IMR-90 (cell line): ENCODE results near the gene CDH12. TPM values are rescaled to one million over a fixed set of nuclear protein-coding genes. Genes with fewer than 3 reads are reported as not detected.

Experiments used
- ATAC-seq: fragments of 200-7000 bp; cut with Tn5 transposase; 2 replicates; pipeline ENCODE4 v1.9.1; 2020; ENCODE audit warnings: low read depth, mild to moderate bottlenecking, moderate library complexity
- BruUV-seq: library from RNA; stranded (reverse); fragments of 400-500 nt; replicated peaks from 2 replicates; lab custom pipeline; 2021; lab: Mats Ljungman, UMichigan
- CTCF ChIA-PET: fragments of 300-600 bp; formaldehyde crosslinking; extraction: SDS; loops from one replicate; lab custom pipeline; 2021; ENCODE audit warnings: antibody characterized with exemption; lab: Yijun Ruan, JAX
- POLR2A ChIA-PET: fragments of 300-600 bp; sonication (Branson Sonifier 250); formaldehyde crosslinking; loops from one replicate; lab custom pipeline; 2022; ENCODE audit warnings: antibody characterized with exemption; ENCODE audit not compliant: unreplicated experiment; lab: Charles Lee
- DNase-seq: peaks from one replicate; pipeline ENCODE4 v3.0.0; 2013
- H2AFZ ChIP-seq: replicated peaks from 2 replicates; pipeline ENCODE3; 2013; ENCODE audit warnings: low read length, mild to moderate bottlenecking; ENCODE audit not compliant: poor library complexity
- H2AK5ac ChIP-seq: 2 replicates; pipeline ENCODE4 v1.6.1; 2013; ENCODE audit warnings: low read depth, low read length, inconsistent platforms
- H2AK9ac ChIP-seq: replicated peaks from 2 replicates; pipeline ENCODE3; 2013; ENCODE audit warnings: mild to moderate bottlenecking, low read depth, low read length, moderate library complexity; ENCODE audit not compliant: poor library complexity
- H2BK120ac ChIP-seq: 2 replicates; pipeline ENCODE4 v1.6.1; 2013; ENCODE audit warnings: low read depth, low read length, inconsistent platforms
- H2BK15ac ChIP-seq: 3 replicates; pipeline ENCODE4 v1.6.1; 2013; ENCODE audit warnings: low read depth, low read length, inconsistent platforms
- H2BK20ac ChIP-seq: 2 replicates; pipeline ENCODE4 v1.6.1; 2013; ENCODE audit warnings: low read depth, mild to moderate bottlenecking, inconsistent platforms, low read length, moderate library complexity
- H2BK5ac ChIP-seq: 2 replicates; pipeline ENCODE4 v1.6.1; 2013; ENCODE audit warnings: mild to moderate bottlenecking, low read depth, low read length, inconsistent platforms; ENCODE audit not compliant: poor library complexity, severe bottlenecking
- H3K14ac ChIP-seq: replicated peaks from 2 replicates; pipeline ENCODE4 v1.6.1; 2013; ENCODE audit warnings: low read depth, low read length, inconsistent platforms
- H3K18ac ChIP-seq: 2 replicates; pipeline ENCODE4 v1.6.1; 2013; ENCODE audit warnings: low read depth, low read length, control low read depth
- H3K23ac ChIP-seq: 2 replicates; pipeline ENCODE4 v1.6.1; 2013; ENCODE audit warnings: low read depth, low read length, inconsistent platforms
- H3K27ac ChIP-seq: 2 replicates; pipeline ENCODE4 v1.5.1; 2013; ENCODE audit warnings: mild to moderate bottlenecking, control low read depth, low read length; ENCODE audit not compliant: insufficient read depth
- H3K27me3 ChIP-seq: 2 replicates; pipeline ENCODE4 v1.6.1; 2013; ENCODE audit warnings: low read length; ENCODE audit not compliant: control insufficient read depth, insufficient read depth
- H3K36me3 ChIP-seq: 2 replicates; pipeline ENCODE4 v1.6.1; 2013; ENCODE audit warnings: low read length, mixed read lengths; ENCODE audit not compliant: control insufficient read depth, insufficient read depth
- H3K4ac ChIP-seq: 2 replicates; pipeline ENCODE4 v1.6.1; 2013; ENCODE audit warnings: low read depth, low read length, inconsistent platforms
- H3K4me1 ChIP-seq: 2 replicates; pipeline ENCODE4 v1.6.1; 2013; ENCODE audit warnings: low read length, mixed read lengths; ENCODE audit not compliant: control insufficient read depth, insufficient read depth
- H3K4me2 ChIP-seq: 2 replicates; pipeline ENCODE4 v1.6.1; 2013; ENCODE audit warnings: low read depth, mild to moderate bottlenecking, control low read depth, low read length, moderate library complexity
- H3K4me3 ChIP-seq: 2 replicates; pipeline ENCODE4 v1.5.1; 2013; ENCODE audit warnings: low read depth, mild to moderate bottlenecking, control low read depth, low read length, moderate library complexity; ENCODE audit not compliant: insufficient read depth
- H3K56ac ChIP-seq: 2 replicates; pipeline ENCODE4 v1.6.1; 2013; ENCODE audit warnings: low read length, inconsistent platforms; ENCODE audit not compliant: insufficient read depth; ENCODE audit errors: extremely low read depth
- H3K79me1 ChIP-seq, 2 experiments: 2 replicates each; pipeline ENCODE4 v1.6.1; 2013; ENCODE audit warnings: low read length in 2 of 2, inconsistent platforms in 1 of 2, low read depth in 1 of 2
- H3K9ac ChIP-seq: 2 replicates; pipeline ENCODE4 v1.6.1; 2013; ENCODE audit warnings: low read depth, low read length, control low read depth
- H3K9me1 ChIP-seq: 2 replicates; pipeline ENCODE4 v1.6.1; 2013; ENCODE audit warnings: low read length, inconsistent platforms; ENCODE audit not compliant: insufficient read depth
- H3K9me3 ChIP-seq: 2 replicates; pipeline ENCODE4 v1.6.1; 2013; ENCODE audit warnings: low read length; ENCODE audit not compliant: control insufficient read depth, insufficient read depth
- H4K20me1 ChIP-seq: 2 replicates; pipeline ENCODE4 v1.6.1; 2013; ENCODE audit warnings: low read length, inconsistent platforms; ENCODE audit not compliant: insufficient read depth
- H4K5ac ChIP-seq: 2 replicates; pipeline ENCODE4 v1.6.1; 2013; ENCODE audit warnings: mild to moderate bottlenecking, low read depth, low read length, control low read depth
- H4K8ac ChIP-seq, 2 experiments: 2 replicates each; pipeline ENCODE4 v1.6.1; 2013; ENCODE audit warnings: low read depth in 2 of 2, low read length in 2 of 2, control low read depth in 1 of 2, inconsistent platforms in 1 of 2
- H4K91ac ChIP-seq: 2 replicates; pipeline ENCODE4 v1.6.1; 2013; ENCODE audit warnings: low read depth, low read length, inconsistent platforms; ENCODE audit not compliant: insufficient read depth
- BHLHE40 ChIP-seq: fragments of 150-350 bp; IDR thresholded peaks from 2 replicates; pipeline ENCODE4 v1.6.1; 2016; ENCODE audit warnings: mild to moderate bottlenecking, low read depth, low read length
- CEBPB ChIP-seq: IDR thresholded peaks from 2 replicates; pipeline ENCODE4 v1.6.1; 2012; ENCODE audit warnings: low read depth, low read length, improper control_type of control experiment
- CHD1 ChIP-seq: IDR thresholded peaks from 2 replicates; pipeline ENCODE4 v1.6.1; 2012; ENCODE audit warnings: low read depth, low read length, improper control_type of control experiment
- FOS ChIP-seq: fragments of 150-350 bp; IDR thresholded peaks from 2 replicates; pipeline ENCODE4 v1.6.1; 2016; ENCODE audit warnings: low read depth, low read length
- MAFK ChIP-seq: IDR thresholded peaks from 2 replicates; pipeline ENCODE4 v1.6.1; 2012; ENCODE audit warnings: low read depth, low read length, improper control_type of control experiment
- MAZ ChIP-seq: IDR thresholded peaks from 2 replicates; pipeline ENCODE4 v1.6.1; 2012; ENCODE audit warnings: low read depth, mild to moderate bottlenecking, low read length, improper control_type of control experiment, moderate library complexity, borderline replicate concordance
- MXI1 ChIP-seq: IDR thresholded peaks from 2 replicates; pipeline ENCODE4 v1.6.1; 2012; ENCODE audit warnings: low read depth, mild to moderate bottlenecking, low read length, moderate library complexity, borderline replicate concordance
- POLR2A ChIP-seq: IDR thresholded peaks from 2 replicates; pipeline ENCODE4 v1.6.1; 2012; ENCODE audit warnings: mild to moderate bottlenecking, low read depth, low read length
- RAD21 ChIP-seq: IDR thresholded peaks from 2 replicates; pipeline ENCODE4 v1.6.1; 2012; ENCODE audit warnings: low read length, improper control_type of control experiment
- RFX5 ChIP-seq: IDR thresholded peaks from 2 replicates; pipeline ENCODE4 v1.8.0; 2012; ENCODE audit warnings: low read depth, mild to moderate bottlenecking, low read length, moderate library complexity
- SMC3 ChIP-seq: fragments of 150-350 bp; IDR thresholded peaks from 2 replicates; pipeline ENCODE4 v1.6.1; 2016; ENCODE audit warnings: low read depth, mild to moderate bottlenecking, antibody characterized with exemption, low read length, moderate library complexity
- WGBS, 2 experiments: methylation state at CpG; one replicate each; pipeline versions ENCODE4 v1.1.5 to v1.1.7; 2013; ENCODE audit warnings: missing lambda C conversion rate in 2 of 2; ENCODE audit not compliant: insufficient read length in 1 of 2; ENCODE audit errors: extremely low coverage in 2 of 2; 5-methylcytosine and 5-hydroxymethylcytosine counted together
- dilution Hi-C: fragments of 300-500 bp; cut with HindIII; formaldehyde crosslinking; loops from one replicate; pipeline ENCODE4 v1.14.3; 2018; ENCODE audit warnings: low sequenced_read_pairs; ENCODE audit not compliant: unreplicated experiment
- in situ Hi-C: fragments of 300-500 bp; cut with MboI; formaldehyde crosslinking; loops from 3 replicates; pipeline ENCODE4 v1.14.3; 2019; ENCODE audit warnings: low sequenced_read_pairs, inconsistent platforms, mixed read lengths
- intact Hi-C: fragments of 100-400 bp; cut with micrococcal nuclease; formaldehyde crosslinking; loops from 2 replicates; pipeline ENCODE4 v1.10.0; 2022
- polyA plus RNA-seq, 3 experiments: library from polyadenylated mRNA; depleted of rRNA; stranded (reverse); fragments of >200 nt; gene quantifications; 2 replicates each; pipeline ENCODE4 v1.2.3, GENCODE V29; 2012; ENCODE audit warnings: low replicate concordance in 1 of 3
- total RNA-seq: library from RNA; depleted of rRNA; stranded (reverse); fragments of >200 nt; gene quantifications from 2 replicates; pipeline ENCODE4 v1.2.3, GENCODE V29; 2012
- TF ChIP-seq, protein P1 (sequence below): fragments of 150-350 bp; IDR thresholded peaks from 2 replicates; pipeline ENCODE4 v1.6.1; 2017; ENCODE audit warnings: mild to moderate bottlenecking, antibody characterized with exemption, low read length, low read depth
- TF ChIP-seq, protein P2 (sequence below): fragments of 150-350 bp; IDR thresholded peaks from 2 replicates; pipeline ENCODE4 v1.6.1; 2016; ENCODE audit warnings: low read depth, mild to moderate bottlenecking, low read length, moderate library complexity, borderline replicate concordance
- TF ChIP-seq, protein P3 (sequence below): conservative IDR thresholded peaks from 2 replicates; pipeline ENCODE4 v1.5.1; 2012; ENCODE audit warnings: mild to moderate bottlenecking, low read depth, low read length, improper control_type of control experiment

CDH12 gene
- total and polyA plus RNA-seq, 2 of the 4 experiments (the other 2 are of a cell fraction): not detected

DNA sequence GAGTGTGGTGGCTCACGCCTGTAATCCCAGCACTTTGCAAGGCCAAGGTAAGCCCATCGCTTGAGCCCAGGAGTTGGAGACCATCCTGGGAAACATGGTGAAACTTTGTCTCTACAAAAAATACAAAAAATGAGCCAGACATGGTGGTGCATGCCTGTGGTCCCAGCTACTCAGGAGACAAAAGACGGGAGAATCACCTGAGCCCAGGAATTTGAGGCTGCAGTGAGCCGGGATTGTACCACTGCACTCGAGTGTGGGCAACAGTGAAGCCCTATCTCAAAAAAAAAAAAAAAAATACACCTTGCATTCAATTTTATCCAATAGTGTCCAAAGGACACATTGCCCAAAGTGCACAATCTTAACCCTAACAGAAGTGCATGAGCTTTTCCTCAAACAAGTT, 372.8 kb downstream of the CDH12 start:
- no peak for DNase-seq

More for the DNA sequence above, 372.8 kb downstream of the CDH12 start:
- ATAC-seq: no peak
- no peak overlapping the region for H4K91ac ChIP-seq
- H4K5ac ChIP-seq: no peak overlapping the region
- no peak overlapping the region for H2AK5ac ChIP-seq
- H4K8ac ChIP-seq: no peak overlapping the region
- no TSS peak for BruUV-seq
- 71% methylated on average over 1 of the region's 5 CpGs; no CpG with 5 or more reads in 1 of the 2 experiments for WGBS, 2 experiments
- H2AK9ac ChIP-seq: no peak overlapping the region
- no peak overlapping the region for H3K4ac ChIP-seq
- H3K9me3 ChIP-seq: no peaks in the 10 kb centered on the region; the same call in 1 of the 2 replicates
- no peak overlapping the region for H3K14ac ChIP-seq
- no peak overlapping the region for H3K27ac ChIP-seq
- H3K23ac ChIP-seq: no peak overlapping the region
- no peak overlapping the region for H3K4me3 ChIP-seq
- no peaks in the 10 kb centered on the region for H3K27me3 ChIP-seq
- no peak for TF ChIP-seq MAZ
- TF ChIP-seq CHD1: no peak
- TF ChIP-seq, protein P1, sequence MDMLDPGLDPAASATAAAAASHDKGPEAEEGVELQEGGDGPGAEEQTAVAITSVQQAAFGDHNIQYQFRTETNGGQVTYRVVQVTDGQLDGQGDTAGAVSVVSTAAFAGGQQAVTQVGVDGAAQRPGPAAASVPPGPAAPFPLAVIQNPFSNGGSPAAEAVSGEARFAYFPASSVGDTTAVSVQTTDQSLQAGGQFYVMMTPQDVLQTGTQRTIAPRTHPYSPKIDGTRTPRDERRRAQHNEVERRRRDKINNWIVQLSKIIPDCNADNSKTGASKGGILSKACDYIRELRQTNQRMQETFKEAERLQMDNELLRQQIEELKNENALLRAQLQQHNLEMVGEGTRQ: no peak
- no peak for TF ChIP-seq BHLHE40
- TF ChIP-seq MAFK: no peak
- no peak for TF ChIP-seq FOS
- no peak for TF ChIP-seq MXI1
- TF ChIP-seq, protein P2, sequence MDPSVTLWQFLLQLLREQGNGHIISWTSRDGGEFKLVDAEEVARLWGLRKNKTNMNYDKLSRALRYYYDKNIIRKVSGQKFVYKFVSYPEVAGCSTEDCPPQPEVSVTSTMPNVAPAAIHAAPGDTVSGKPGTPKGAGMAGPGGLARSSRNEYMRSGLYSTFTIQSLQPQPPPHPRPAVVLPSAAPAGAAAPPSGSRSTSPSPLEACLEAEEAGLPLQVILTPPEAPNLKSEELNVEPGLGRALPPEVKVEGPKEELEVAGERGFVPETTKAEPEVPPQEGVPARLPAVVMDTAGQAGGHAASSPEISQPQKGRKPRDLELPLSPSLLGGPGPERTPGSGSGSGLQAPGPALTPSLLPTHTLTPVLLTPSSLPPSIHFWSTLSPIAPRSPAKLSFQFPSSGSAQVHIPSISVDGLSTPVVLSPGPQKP: no peak
- TF ChIP-seq, protein P3, sequence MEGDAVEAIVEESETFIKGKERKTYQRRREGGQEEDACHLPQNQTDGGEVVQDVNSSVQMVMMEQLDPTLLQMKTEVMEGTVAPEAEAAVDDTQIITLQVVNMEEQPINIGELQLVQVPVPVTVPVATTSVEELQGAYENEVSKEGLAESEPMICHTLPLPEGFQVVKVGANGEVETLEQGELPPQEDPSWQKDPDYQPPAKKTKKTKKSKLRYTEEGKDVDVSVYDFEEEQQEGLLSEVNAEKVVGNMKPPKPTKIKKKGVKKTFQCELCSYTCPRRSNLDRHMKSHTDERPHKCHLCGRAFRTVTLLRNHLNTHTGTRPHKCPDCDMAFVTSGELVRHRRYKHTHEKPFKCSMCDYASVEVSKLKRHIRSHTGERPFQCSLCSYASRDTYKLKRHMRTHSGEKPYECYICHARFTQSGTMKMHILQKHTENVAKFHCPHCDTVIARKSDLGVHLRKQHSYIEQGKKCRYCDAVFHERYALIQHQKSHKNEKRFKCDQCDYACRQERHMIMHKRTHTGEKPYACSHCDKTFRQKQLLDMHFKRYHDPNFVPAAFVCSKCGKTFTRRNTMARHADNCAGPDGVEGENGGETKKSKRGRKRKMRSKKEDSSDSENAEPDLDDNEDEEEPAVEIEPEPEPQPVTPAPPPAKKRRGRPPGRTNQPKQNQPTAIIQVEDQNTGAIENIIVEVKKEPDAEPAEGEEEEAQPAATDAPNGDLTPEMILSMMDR: no peak
- TF ChIP-seq CEBPB: no peak
- TF ChIP-seq POLR2A: no peak
- TF ChIP-seq RFX5: no peak
- no peak for TF ChIP-seq SMC3
- TF ChIP-seq RAD21: no peak
- H2BK20ac ChIP-seq: no peak overlapping the region
- H3K36me3 ChIP-seq: no peaks in the 10 kb centered on the region
- no peak overlapping the region for H2AFZ ChIP-seq
- no peak overlapping the region for H3K18ac ChIP-seq
- ChIA-PET POLR2A (no interaction called here), CTCF (no interaction called here)
- no peak overlapping the region for H3K56ac ChIP-seq
- no peak overlapping the region for H2BK5ac ChIP-seq
- no peak overlapping the region for H2BK120ac ChIP-seq
- H3K9me1 ChIP-seq: no peaks in the 10 kb centered on the region
- H3K4me2 ChIP-seq: no peak overlapping the region
- dilution Hi-C loops: no loop called here
- in situ Hi-C loops: no loop called here
- no peaks in the 10 kb centered on the region for H4K20me1 ChIP-seq
- H3K4me1 ChIP-seq: no peaks in the 10 kb centered on the region
- H3K9ac ChIP-seq: no peak overlapping the region
- intact Hi-C loops: no loop called here
- no peak overlapping the region for H2BK15ac ChIP-seq
- no peaks in the 10 kb centered on the region for H3K79me1 ChIP-seq
